MM.1S (cell line): ENCODE results near the gene RAB3GAP2.

Experiments
- DNase-seq: peaks from one replicate; pipeline ENCODE4 v3.0.0-alpha.2; 2015
- H2AFZ ChIP-seq: fragments of 300-600 bp; sonication (generic); 2 replicates; pipeline ENCODE4 v1.6.0; 2016; ENCODE audit warnings: antibody characterized with exemption, low read length
- H3F3A ChIP-seq: fragments of 300-600 bp; sonication (generic); 2 replicates; pipeline ENCODE4 v1.6.1; 2016; ENCODE audit warnings: mild to moderate bottlenecking, antibody characterized with exemption, low read length, moderate library complexity, mixed read lengths; ENCODE audit not compliant: insufficient read depth
- H3K27ac ChIP-seq: fragments of 300-600 bp; sonication (generic); 2 replicates; pipeline ENCODE4 v1.5.1; 2016; ENCODE audit warnings: mild to moderate bottlenecking, low read length
- H3K27me3 ChIP-seq: fragments of 300-600 bp; sonication (generic); replicated peaks from 2 replicates; pipeline ENCODE4 v1.6.0; 2016; ENCODE audit warnings: low read length; ENCODE audit not compliant: insufficient read depth
- H3K36me3 ChIP-seq: fragments of 300-600 bp; sonication (generic); replicated peaks from 2 replicates; pipeline ENCODE4 v1.6.1; 2016; ENCODE audit warnings: mild to moderate bottlenecking, low read length, mixed read lengths; ENCODE audit not compliant: insufficient read depth
- H3K4me1 ChIP-seq: fragments of 300-600 bp; sonication (generic); 2 replicates; pipeline ENCODE4 v1.6.1; 2016; ENCODE audit warnings: low read length, mixed read lengths
- H3K4me2 ChIP-seq: fragments of 300-600 bp; sonication (generic); 2 replicates; pipeline ENCODE4 v1.6.0; 2016; ENCODE audit warnings: low read depth, low read length
- H3K4me3 ChIP-seq: fragments of 300-600 bp; sonication (generic); 2 replicates; pipeline ENCODE4 v1.5.1; 2016; ENCODE audit warnings: low read length, mixed read lengths
- H3K79me2 ChIP-seq: fragments of 300-600 bp; sonication (generic); 2 replicates; pipeline ENCODE4 v1.6.1; 2016; ENCODE audit warnings: mixed run types, low read length, mixed read lengths
- H3K9ac ChIP-seq: fragments of 300-600 bp; sonication (generic); 2 replicates; pipeline ENCODE4 v1.6.1; 2016; ENCODE audit warnings: low read length, mixed read lengths
- H3K9me2 ChIP-seq: fragments of 300-600 bp; sonication (generic); replicated peaks from 2 replicates; pipeline ENCODE4 v1.6.1; 2016; ENCODE audit warnings: mild to moderate bottlenecking, low read length, mixed read lengths; ENCODE audit not compliant: insufficient read depth
- H3K9me3 ChIP-seq: fragments of 300-600 bp; sonication (generic); replicated peaks from 2 replicates; pipeline ENCODE4 v1.6.1; 2016; ENCODE audit warnings: mild to moderate bottlenecking, low read length, mixed read lengths; ENCODE audit not compliant: insufficient read depth
- H4K20me1 ChIP-seq: fragments of 300-600 bp; sonication (generic); 2 replicates; pipeline ENCODE4 v1.6.1; 2016; ENCODE audit warnings: mild to moderate bottlenecking, low read length, moderate library complexity, mixed read lengths; ENCODE audit not compliant: insufficient read depth
- EZH2 ChIP-seq: fragments of 300-600 bp; sonication (generic); optimal IDR thresholded peaks from 2 replicates; pipeline ENCODE3; 2017; ENCODE audit warnings: low read depth, mild to moderate bottlenecking, antibody characterized with exemption, low read length, mixed read lengths
- EZH2phosphoT487 ChIP-seq: fragments of 300-600 bp; sonication (generic); IDR thresholded peaks from 2 replicates; pipeline ENCODE4 v1.6.1; 2018; ENCODE audit warnings: antibody characterized with exemption, low read length
- TF ChIP-seq, protein P1 (sequence below): fragments of 300-600 bp; sonication (generic); IDR thresholded peaks from 2 replicates; pipeline ENCODE4 v1.5.1; 2016; ENCODE audit warnings: antibody characterized with exemption, low read length, mixed read lengths

Gene RAB3GAP2

DNA sequence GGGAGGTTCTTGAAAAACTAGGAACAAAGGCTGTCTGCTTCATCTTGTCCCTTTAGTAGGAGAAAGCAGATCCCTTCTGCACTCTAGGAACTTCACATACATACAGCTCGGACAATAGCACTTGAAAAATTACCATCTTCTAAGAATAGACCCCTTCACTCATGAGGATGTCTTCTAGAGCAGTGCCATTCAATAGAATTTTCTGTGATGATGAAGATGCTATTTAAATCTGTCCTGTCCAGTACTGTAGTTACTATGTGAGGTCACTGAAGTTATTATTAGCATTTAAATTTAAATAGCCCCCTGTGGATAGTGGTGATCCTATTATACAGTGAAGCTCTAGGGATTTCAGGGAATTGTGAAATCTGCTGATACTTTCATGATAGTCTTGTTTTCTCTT is 46.4 kb upstream of the RAB3GAP2 start:
- no peaks in the 10 kb centered on the region for H3K36me3 ChIP-seq
- H4K20me1 ChIP-seq: no peaks in the 10 kb centered on the region
- H2AFZ ChIP-seq: no peak overlapping the region
- no peaks in the 10 kb centered on the region for H3K9me3 ChIP-seq
- H3K4me3 ChIP-seq: no peak overlapping the region
- H3K9ac ChIP-seq: no peak overlapping the region
- no peak overlapping the region for H3K4me2 ChIP-seq
- no peaks in the 10 kb centered on the region for H3K79me2 ChIP-seq
- H3K27ac ChIP-seq: no peak overlapping the region
- no peaks in the 10 kb centered on the region for H3K9me2 ChIP-seq
- no peaks in the 10 kb centered on the region for H3K27me3 ChIP-seq
- H3K4me1 ChIP-seq: no peaks in the 10 kb centered on the region
- TF ChIP-seq EZH2phosphoT487: no peak
- TF ChIP-seq, protein P1, sequence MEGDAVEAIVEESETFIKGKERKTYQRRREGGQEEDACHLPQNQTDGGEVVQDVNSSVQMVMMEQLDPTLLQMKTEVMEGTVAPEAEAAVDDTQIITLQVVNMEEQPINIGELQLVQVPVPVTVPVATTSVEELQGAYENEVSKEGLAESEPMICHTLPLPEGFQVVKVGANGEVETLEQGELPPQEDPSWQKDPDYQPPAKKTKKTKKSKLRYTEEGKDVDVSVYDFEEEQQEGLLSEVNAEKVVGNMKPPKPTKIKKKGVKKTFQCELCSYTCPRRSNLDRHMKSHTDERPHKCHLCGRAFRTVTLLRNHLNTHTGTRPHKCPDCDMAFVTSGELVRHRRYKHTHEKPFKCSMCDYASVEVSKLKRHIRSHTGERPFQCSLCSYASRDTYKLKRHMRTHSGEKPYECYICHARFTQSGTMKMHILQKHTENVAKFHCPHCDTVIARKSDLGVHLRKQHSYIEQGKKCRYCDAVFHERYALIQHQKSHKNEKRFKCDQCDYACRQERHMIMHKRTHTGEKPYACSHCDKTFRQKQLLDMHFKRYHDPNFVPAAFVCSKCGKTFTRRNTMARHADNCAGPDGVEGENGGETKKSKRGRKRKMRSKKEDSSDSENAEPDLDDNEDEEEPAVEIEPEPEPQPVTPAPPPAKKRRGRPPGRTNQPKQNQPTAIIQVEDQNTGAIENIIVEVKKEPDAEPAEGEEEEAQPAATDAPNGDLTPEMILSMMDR: no peak
- no peak for TF ChIP-seq EZH2
- H3F3A ChIP-seq: no peaks in the 10 kb centered on the region
- DNase-seq: no peak

- no peaks in the 10 kb centered on the region for H3F3A ChIP-seq
- no peak overlapping the region for H3K27ac ChIP-seq
- no peaks in the 10 kb centered on the region for H3K36me3 ChIP-seq
- no peak overlapping the region for H3K4me3 ChIP-seq
- no peaks in the 10 kb centered on the region for H3K9me3 ChIP-seq
- H3K27me3 ChIP-seq: no peaks in the 10 kb centered on the region
- H3K9me2 ChIP-seq: no peaks in the 10 kb centered on the region
- no peaks in the 10 kb centered on the region for H3K79me2 ChIP-seq
- H3K4me1 ChIP-seq: no peaks in the 10 kb centered on the region
- no peaks in the 10 kb centered on the region for H4K20me1 ChIP-seq
- no peak overlapping the region for H2AFZ ChIP-seq
- TF ChIP-seq EZH2phosphoT487 (no peak), EZH2 (no peak)
- TF ChIP-seq, protein P1: no peak
- no peak for DNase-seq
- no peak overlapping the region for H3K4me2 ChIP-seq
- no peak overlapping the region for H3K9ac ChIP-seq
Observed at GRCh38 chr1:220317161-220317560, 44.9 kb upstream of the RAB3GAP2 start.

- Histone ChIP-seq H3K36me3 (no peaks in the 10 kb centered on the region), H3K4me3 (no peak overlapping the region), H3K27ac (no peak overlapping the region), H3K9me3 (no peaks in the 10 kb centered on the region), H3K9me2 (no peaks in the 10 kb centered on the region), H3K79me2 (no peaks in the 10 kb centered on the region), H3F3A (no peaks in the 10 kb centered on the region), H3K4me1 (no peaks in the 10 kb centered on the region), H3K4me2 (no peak overlapping the region), H4K20me1 (no peaks in the 10 kb centered on the region), H2AFZ (no peak overlapping the region), H3K9ac (no peak overlapping the region), H3K27me3 (no peaks in the 10 kb centered on the region)
- DNase-seq: no peak
- no peak for TF ChIP-seq EZH2phosphoT487
- TF ChIP-seq, protein P1: no peak
- TF ChIP-seq EZH2: no peak
Observed at GRCh38 chr1:220316305-220316704, 44.1 kb upstream of the RAB3GAP2 start.
